GM13977 (cell line): ENCODE measurements around the gene CTCFL.

Experiments used
- DNase-seq: peaks from one replicate; pipeline ENCODE4 v3.0.0; 2012; ENCODE audit warnings: low spot score
- in situ Hi-C: fragments of 300-500 bp; cut with MboI; formaldehyde crosslinking; loops from one replicate; pipeline ENCODE4 v1.12.0; 2022; ENCODE audit warnings: low sequenced_read_pairs, low pct_unique_long_range_greater_than_20kb, mixed read lengths, inconsistent platforms; ENCODE audit not compliant: unreplicated experiment
- TF ChIP-seq, protein P1 (sequence below): IDR thresholded peaks from 2 replicates; pipeline ENCODE4 v1.5.1; 2012; ENCODE audit warnings: mild to moderate bottlenecking, control low read depth; ENCODE audit not compliant: insufficient read depth; ENCODE audit errors: extremely low read depth, missing control alignments

Gene CTCFL

GRCh38 chr20:57461726-57462125 is 63.2 kb downstream of the CTCFL start:
- in situ Hi-C loops = no loop called here
- DNase-seq = no peak
- TF ChIP-seq, protein P1, sequence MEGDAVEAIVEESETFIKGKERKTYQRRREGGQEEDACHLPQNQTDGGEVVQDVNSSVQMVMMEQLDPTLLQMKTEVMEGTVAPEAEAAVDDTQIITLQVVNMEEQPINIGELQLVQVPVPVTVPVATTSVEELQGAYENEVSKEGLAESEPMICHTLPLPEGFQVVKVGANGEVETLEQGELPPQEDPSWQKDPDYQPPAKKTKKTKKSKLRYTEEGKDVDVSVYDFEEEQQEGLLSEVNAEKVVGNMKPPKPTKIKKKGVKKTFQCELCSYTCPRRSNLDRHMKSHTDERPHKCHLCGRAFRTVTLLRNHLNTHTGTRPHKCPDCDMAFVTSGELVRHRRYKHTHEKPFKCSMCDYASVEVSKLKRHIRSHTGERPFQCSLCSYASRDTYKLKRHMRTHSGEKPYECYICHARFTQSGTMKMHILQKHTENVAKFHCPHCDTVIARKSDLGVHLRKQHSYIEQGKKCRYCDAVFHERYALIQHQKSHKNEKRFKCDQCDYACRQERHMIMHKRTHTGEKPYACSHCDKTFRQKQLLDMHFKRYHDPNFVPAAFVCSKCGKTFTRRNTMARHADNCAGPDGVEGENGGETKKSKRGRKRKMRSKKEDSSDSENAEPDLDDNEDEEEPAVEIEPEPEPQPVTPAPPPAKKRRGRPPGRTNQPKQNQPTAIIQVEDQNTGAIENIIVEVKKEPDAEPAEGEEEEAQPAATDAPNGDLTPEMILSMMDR = no peak

DNA sequence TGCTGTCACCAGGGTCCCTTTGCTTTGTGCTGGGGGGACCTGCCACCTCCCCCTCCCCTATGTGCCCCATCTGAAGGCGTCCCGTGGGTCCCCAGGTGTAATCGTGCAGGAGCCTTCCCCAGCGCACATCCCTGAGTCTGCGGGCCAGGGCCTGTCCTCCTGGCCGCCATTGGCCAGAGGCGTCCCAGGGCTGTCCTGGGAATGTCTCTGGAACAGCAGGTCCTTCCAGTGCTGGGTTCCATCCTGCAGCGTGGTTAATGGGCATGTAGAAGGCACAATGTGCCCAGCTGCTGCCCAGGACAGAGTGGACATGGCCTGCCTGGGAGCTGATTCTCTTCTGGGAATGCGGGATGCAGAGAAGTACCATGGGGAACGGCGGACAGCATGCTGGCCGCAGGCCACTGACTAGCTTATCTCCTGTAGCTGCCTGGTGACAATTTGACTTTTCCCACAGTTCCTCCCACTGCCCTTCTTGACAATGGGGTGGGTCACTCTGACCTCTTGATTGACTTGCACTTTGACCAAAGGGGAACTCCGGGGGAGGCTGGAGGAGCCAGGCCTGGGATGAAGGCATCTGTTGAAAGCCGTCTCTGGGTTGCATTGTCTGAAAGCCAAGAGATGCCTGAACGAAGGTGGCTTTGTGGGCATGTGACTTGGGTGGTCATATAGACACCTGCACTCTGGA is 64.0 kb downstream of the CTCFL start:
- DNase-seq = no peak
- TF ChIP-seq, protein P1 = no peak
- in situ Hi-C loops = no loop called here

DNA sequence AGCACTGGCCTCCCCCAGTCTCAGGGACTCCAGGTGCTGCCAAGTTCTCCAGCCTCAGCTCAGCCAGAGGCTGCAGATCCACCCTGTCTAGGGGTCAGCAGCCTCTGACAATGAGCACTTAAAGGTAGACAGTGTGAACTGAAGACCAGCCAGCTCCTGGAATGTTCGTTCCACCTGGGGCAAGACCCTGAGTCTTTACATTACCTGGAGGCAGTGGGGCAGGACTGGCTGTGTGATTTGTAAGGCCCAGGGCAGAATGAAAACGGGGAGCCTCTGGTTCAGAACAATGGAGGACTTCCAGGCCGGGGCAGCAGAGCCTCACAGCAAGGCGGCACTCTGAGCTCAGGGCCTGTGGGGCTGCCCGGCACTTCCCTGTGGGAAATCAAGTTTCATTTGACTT is 65.0 kb downstream of the CTCFL start:
- in situ Hi-C loops = no loop called here
- no peak for DNase-seq
- TF ChIP-seq, protein P1 = no peak

DNA sequence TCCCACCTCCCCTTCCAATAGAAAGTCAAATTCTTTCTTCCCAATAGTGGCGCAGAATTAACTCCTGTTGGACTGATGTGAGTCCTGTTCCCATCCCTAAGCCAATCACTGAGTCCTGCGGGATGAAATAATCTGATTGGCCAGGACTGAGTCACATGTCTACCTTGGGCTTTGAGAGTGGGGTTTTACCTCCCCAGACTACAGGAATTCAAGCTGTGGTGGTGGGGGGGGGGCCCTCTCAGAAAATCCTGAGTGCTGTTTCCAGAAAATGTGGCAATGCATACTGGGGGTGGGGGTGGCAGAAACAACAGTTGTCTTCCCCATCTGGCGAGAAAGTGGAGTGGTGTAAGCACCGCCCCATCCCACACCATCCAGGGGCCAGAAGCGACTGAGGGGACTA is 65.7 kb downstream of the CTCFL start:
- TF ChIP-seq, protein P1 = no peak
- no peak for DNase-seq
- in situ Hi-C loops = no loop called here

DNA sequence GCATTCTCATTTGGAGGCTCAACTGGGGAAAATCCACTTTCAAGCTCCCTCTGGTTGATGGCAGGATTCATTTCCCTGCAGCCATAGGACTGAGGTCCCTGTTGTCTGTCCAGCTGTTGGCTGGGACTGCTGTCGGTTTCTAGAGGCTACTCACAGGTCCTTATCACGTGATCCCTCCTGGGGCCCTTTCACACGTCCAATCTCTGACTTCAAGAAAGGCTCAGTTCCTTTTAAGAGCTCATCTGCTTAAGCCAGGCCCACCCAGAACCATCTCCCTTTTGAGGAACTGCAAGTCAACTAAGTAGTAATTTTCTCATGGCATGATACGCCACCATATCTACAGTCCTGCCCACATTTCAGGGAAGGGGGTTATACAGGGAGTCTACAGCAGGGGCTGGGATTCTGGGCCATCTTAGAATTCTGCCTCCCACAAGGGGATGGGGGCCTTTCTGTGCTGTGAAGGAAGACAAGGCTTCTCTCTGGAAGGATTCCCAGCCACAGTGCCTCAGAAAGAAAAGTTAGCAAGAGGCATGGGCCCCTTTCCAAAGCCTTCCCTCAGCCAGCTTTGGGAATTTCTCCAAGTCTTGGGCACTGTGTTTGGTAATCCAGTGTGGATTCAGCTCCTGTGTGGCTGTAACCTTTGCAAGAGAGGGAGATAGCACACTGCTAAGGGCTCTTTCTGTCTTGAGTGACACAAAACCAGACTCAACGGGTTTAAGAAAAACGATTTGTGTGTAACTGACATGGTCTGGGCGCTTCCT is 66.4 kb downstream of the CTCFL start:
- DNase-seq = no peak
- in situ Hi-C loops = no loop called here
- TF ChIP-seq, protein P1 = no peak

DNA sequence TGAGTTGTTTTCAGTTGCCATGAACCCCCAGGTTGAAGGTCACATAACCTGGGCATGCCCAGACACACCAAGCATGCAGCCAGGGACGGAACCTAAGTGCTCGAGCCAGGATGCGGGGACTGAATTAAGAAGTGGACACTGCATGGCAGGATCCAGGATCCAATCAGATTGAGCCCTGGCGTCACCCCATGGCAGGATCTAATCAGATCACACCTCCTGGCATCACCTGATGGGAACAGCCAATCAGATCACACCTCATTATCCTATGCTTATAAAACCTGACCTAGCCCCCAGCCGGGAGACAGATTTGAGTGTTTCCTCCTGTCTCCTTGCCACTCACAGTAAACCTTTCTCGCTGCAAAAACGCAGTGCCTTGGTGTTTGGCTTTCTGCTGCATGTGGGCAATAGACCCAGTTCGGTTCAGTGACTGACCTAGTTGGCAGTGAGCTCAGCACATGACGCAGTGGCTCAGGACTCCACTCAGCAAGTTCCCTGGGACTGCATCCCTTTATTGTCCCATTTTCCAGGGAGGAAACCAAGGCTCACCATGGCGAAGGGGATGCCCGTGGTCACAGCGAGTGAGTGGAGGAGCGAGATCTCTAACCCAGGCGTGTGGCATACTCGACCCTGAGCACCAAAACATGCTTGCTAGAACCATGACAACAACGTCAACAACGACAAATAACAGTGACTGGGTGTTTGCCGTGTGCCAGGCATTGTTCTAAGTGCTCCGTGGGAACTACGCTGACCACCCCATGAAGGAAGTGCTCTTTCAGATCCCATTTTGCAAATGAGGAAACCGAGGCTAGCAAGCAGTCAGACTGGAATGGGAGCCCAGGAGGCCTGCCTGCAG is 67.5 kb downstream of the CTCFL start:
- in situ Hi-C loops = no loop called here
- no peak for DNase-seq
- TF ChIP-seq, protein P1 = no peak
